HCT116 (cell line): Measurements from ENCODE around the gene ABCC1. TPM values are rescaled to one million over a fixed set of nuclear protein-coding genes. Genes with fewer than 3 reads are reported as not detected.

Experiments used
- ATAC-seq: fragments of 200-7000 bp; cut with Tn5 transposase; 2 replicates; pipeline ENCODE4 v1.9.1; 2020; ENCODE audit warnings: mild to moderate bottlenecking, moderate library complexity
- BruUV-seq: library from RNA; stranded (reverse); fragments of 400-500 nt; replicated peaks from 2 replicates; lab custom pipeline; 2021; lab: Mats Ljungman, UMichigan
- CTCF ChIA-PET: fragments of 300-600 bp; sonication (Branson Sonifier 250); formaldehyde crosslinking; loops from one replicate; lab custom pipeline; 2021; ENCODE audit warnings: antibody characterized with exemption; lab: Charles Lee
- POLR2A ChIA-PET: fragments of 300-600, 350-600 bp; sonication (Branson Sonifier 250); formaldehyde crosslinking; loops from one replicate; lab custom pipeline; 2021; ENCODE audit warnings: antibody characterized with exemption; lab: Charles Lee
- RAD21 ChIA-PET, 2 experiments: fragments of 300-600 bp; sonication (Branson Sonifier 250); formaldehyde crosslinking; loops; one replicate each; lab custom pipeline; 2023; ENCODE audit warnings: low total read pairs in 2 of 2; ENCODE audit not compliant: uncharacterized antibody in 2 of 2, unreplicated experiment in 2 of 2, low non-redundant PET in 1 of 2; lab: Charles Lee
- DNase-seq: peaks from one replicate; pipeline ENCODE4 v3.0.0-alpha.2; 2010; ENCODE audit warnings: low read depth, low spot score
- H2AFZ ChIP-seq: fragments of 200-600 bp; shearing (Covaris generic), sonication (generic); 2 replicates; pipeline ENCODE4 v1.6.1; 2017; ENCODE audit warnings: low read depth, mixed run types, mixed read lengths, antibody characterized with exemption, low read length; ENCODE audit not compliant: poor library complexity, severe bottlenecking
- H3K27ac ChIP-seq: 2 replicates; pipeline ENCODE4 v1.5.1; 2012; ENCODE audit warnings: low read depth, low read length
- H3K27me3 ChIP-seq: fragments of 200-600 bp; sonication (generic); 2 replicates; pipeline ENCODE4 v1.6.1; 2016; ENCODE audit warnings: mixed run types, low read length, mixed read lengths; ENCODE audit not compliant: insufficient read depth
- H3K36me3 ChIP-seq, 2 experiments: fragments of 200-500 bp in 1 of 2; fragments of 200-600 bp in 1 of 2; sonication (Bioruptor generic) in 1 of 2; sonication (generic) in 1 of 2; 2 replicates each; pipeline versions ENCODE4 v1.5.1 to v1.6.1; 2014 to 2016; ENCODE audit warnings: low read length in 2 of 2, inconsistent platforms in 1 of 2, mixed read lengths in 1 of 2, mixed run types in 1 of 2; ENCODE audit not compliant: insufficient read depth in 2 of 2, control insufficient read depth in 1 of 2
- H3K4me1 ChIP-seq, 2 experiments: fragments of 200-600 bp in 1 of 2; sonication (generic) in 1 of 2; 2 replicates each; pipeline versions ENCODE4 v1.5.1 to v1.6.1; 2012 to 2017; ENCODE audit warnings: low read length in 2 of 2, inconsistent platforms in 1 of 2, mild to moderate bottlenecking in 1 of 2, mixed read lengths in 1 of 2, mixed run types in 1 of 2, moderate library complexity in 1 of 2; ENCODE audit not compliant: insufficient read depth in 2 of 2, control insufficient read depth in 1 of 2
- H3K4me2 ChIP-seq: fragments of 200-600 bp; sonication (generic); 2 replicates; pipeline ENCODE4 v1.6.1; 2017; ENCODE audit warnings: mixed run types, low read length, mixed read lengths
- H3K4me3 ChIP-seq, 2 experiments: fragments of 200-600 bp in 1 of 2; sonication (generic) in 1 of 2; replicated peaks in 1 of 2; 2 replicates each; pipeline ENCODE4 v1.5.1; 2011 to 2016; ENCODE audit warnings: low read length in 2 of 2, control low read depth in 1 of 2, low read depth in 1 of 2, mild to moderate bottlenecking in 1 of 2, mixed read lengths in 1 of 2, mixed run types in 1 of 2
- H3K79me2 ChIP-seq: fragments of 200-600 bp; sonication (generic); 2 replicates; pipeline ENCODE4 v1.6.1; 2017; ENCODE audit warnings: mild to moderate bottlenecking, mixed run types, low read length, moderate library complexity, mixed read lengths; ENCODE audit not compliant: insufficient read depth
- H3K9ac ChIP-seq: fragments of 200-600 bp; sonication (generic); 2 replicates; pipeline ENCODE4 v1.6.1; 2016; ENCODE audit warnings: low read length, mixed read lengths
- H3K9me2 ChIP-seq: fragments of 200-600 bp; sonication (generic), shearing (Covaris generic); 2 replicates; pipeline ENCODE4 v1.6.1; 2017; ENCODE audit warnings: mixed run types, mild to moderate bottlenecking, moderate library complexity; ENCODE audit not compliant: insufficient read depth
- H3K9me3 ChIP-seq, 2 experiments: fragments of 200-500 bp in 1 of 2; fragments of 200-600 bp in 1 of 2; sonication (Bioruptor generic) in 1 of 2; sonication (generic) in 1 of 2; 2 replicates each; pipeline ENCODE4 v1.6.1; 2014 to 2017; ENCODE audit warnings: low read length in 2 of 2, mixed read lengths in 2 of 2, inconsistent platforms in 1 of 2, low read depth in 1 of 2, mild to moderate bottlenecking in 1 of 2, mixed run types in 1 of 2, moderate library complexity in 1 of 2; ENCODE audit not compliant: control insufficient read depth in 1 of 2, insufficient read depth in 1 of 2
- H4K20me1 ChIP-seq: fragments of 200-600 bp; sonication (generic), shearing (Covaris generic); 2 replicates; pipeline ENCODE4 v1.6.1; 2017; ENCODE audit warnings: mixed run types, mild to moderate bottlenecking, moderate library complexity; ENCODE audit not compliant: insufficient read depth
- CBX3 ChIP-seq: IDR thresholded peaks from 2 replicates; pipeline ENCODE4 v1.6.1; 2012; ENCODE audit warnings: low read depth
- CEBPB ChIP-seq: IDR thresholded peaks from 2 replicates; pipeline ENCODE4 v1.6.1; 2012; ENCODE audit warnings: low read depth
- CTCF ChIP-seq, 3 experiments: fragments of 200-600 bp in 1 of 3; sonication (generic) in 1 of 3; IDR thresholded peaks in 2 of 3; conservative IDR thresholded peaks in 1 of 3; 2 replicates each; pipeline ENCODE4 v1.5.1; 2012 to 2017; ENCODE audit warnings: low read depth in 2 of 3, low read length in 2 of 3, antibody characterized with exemption in 1 of 3, borderline replicate concordance in 1 of 3, control low read depth in 1 of 3, mild to moderate bottlenecking in 1 of 3, mixed read lengths in 1 of 3, mixed run types in 1 of 3, moderate library complexity in 1 of 3; ENCODE audit not compliant: insufficient read depth in 1 of 3
- EGR1 ChIP-seq: IDR thresholded peaks from 2 replicates; pipeline ENCODE4 v1.6.1; 2012; ENCODE audit warnings: low read depth
- EZH2 ChIP-seq: fragments of 200-600 bp; sonication (generic); IDR thresholded peaks from 2 replicates; pipeline ENCODE4 v1.6.1; 2017; ENCODE audit warnings: antibody characterized with exemption, mixed run types
- JUND ChIP-seq: IDR thresholded peaks from 2 replicates; pipeline ENCODE4 v1.6.1; 2012
- POLR2AphosphoS5 ChIP-seq: IDR thresholded peaks from 2 replicates; pipeline ENCODE4 v1.6.1; 2011; ENCODE audit warnings: mild to moderate bottlenecking, low read depth, low read length, moderate library complexity
- SRF ChIP-seq: IDR thresholded peaks from 2 replicates; pipeline ENCODE4 v1.6.1; 2012; ENCODE audit warnings: low read depth
- TCF7L2 ChIP-seq: IDR thresholded peaks from 2 replicates; pipeline ENCODE4 v1.7.0; 2011; ENCODE audit warnings: borderline replicate concordance, inconsistent platforms; ENCODE audit not compliant: insufficient read depth, insufficient read length; ENCODE audit errors: extremely low read depth
- ZNF274 ChIP-seq: fragments of 200-500 bp; sonication (Bioruptor generic); IDR thresholded peaks from 2 replicates; pipeline ENCODE4 v1.6.1; 2014; ENCODE audit warnings: mild to moderate bottlenecking, low read depth, low read length, inconsistent platforms
- intact Hi-C: fragments of 100-400 bp; cut with micrococcal nuclease; formaldehyde crosslinking; loops from 2 replicates; pipeline ENCODE4 v1.10.0; 2022
- total RNA-seq: library from RNA; stranded (reverse); gene quantifications from one replicate; pipeline ENCODE4 v1.2.1, GENCODE V29; 2021; ENCODE audit not compliant: unreplicated experiment

Gene ABCC1
- total RNA-seq, 1 experiment from 2014 or later, result 61.9 TPM

- TF ChIP-seq CTCF (IDR thresholded peaks at IDR 0.05 in 2 of 3, conservative IDR thresholded peaks at IDR 0.05 in 1 of 3; ENCODE audit: borderline replicate concordance in 1 of 3, insufficient read depth in 1 of 3, low read depth in 2 of 3, low read length in 2 of 3) (no peak), TCF7L2 (no peak), SRF (no peak), POLR2AphosphoS5 (no peak), ZNF274 (no peak), CBX3 (no peak)
Observed at GRCh38 chr16:16108759-16109158, 159.3 kb downstream of the ABCC1 start (continued).

DNA sequence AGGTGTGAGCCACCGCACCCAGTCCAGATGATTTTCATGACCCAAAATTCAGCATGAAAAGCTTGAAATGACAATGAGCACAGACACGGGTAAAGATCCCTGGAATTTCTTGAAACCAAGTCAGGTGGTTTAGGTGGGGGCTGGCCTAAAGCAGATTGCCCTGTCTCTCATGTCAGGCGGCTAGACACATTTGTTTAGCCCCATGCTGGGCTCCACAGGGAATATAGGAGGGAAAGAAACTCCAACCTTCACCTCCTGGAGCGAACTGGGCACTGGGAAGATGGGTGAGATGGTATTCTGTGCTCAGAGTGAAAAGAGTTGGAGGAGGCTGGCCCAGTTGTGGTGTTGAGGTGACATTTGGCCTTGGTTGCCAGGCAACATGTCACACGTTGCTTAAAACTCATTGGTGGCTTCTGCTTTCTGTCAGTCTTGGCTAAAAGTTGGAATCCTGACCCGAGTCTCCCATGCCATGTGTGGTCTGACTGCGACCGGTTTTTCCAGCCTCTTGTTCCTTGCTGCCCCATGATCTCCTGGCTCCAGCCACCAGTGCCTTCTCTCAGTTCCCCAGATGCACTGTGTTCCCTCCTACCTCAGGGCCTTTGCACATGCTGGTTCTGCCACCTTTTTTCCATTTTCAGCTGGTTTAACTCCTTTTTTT, 160.2 kb downstream of the ABCC1 start:
- H3K27ac ChIP-seq, result no peak overlapping the region
- CTCF ChIA-PET, result no interaction called here

More for the DNA sequence above, 160.2 kb downstream of the ABCC1 start:
- BruUV-seq, result no TSS peak
- H3K9me3 ChIP-seq, result no peaks in the 10 kb centered on the region
- no peak for TF ChIP-seq EZH2
- no peak for TF ChIP-seq CEBPB
- TF ChIP-seq EGR1, result no peak
- TF ChIP-seq JUND, result no peak
- TF ChIP-seq ZNF274, result no peak
- H4K20me1 ChIP-seq, result no peaks in the 10 kb centered on the region
- RAD21 ChIA-PET, result no interaction called here
- peaks cover 34 to 45% of the 10 kb centered on the region in 2 experiments; a peak in 3 of 4 replicates for H3K36me3 ChIP-seq
- H3K27me3 ChIP-seq, result no peaks in the 10 kb centered on the region
- POLR2A ChIA-PET, result no interaction called here
- no peak overlapping the region for H3K9ac ChIP-seq
- no peaks in the 10 kb centered on the region for H3K4me1 ChIP-seq
- intact Hi-C loops, result no loop called here
- ATAC-seq (no peak), DNase-seq (no peak)
- H3K4me2 ChIP-seq, result no peak overlapping the region
- no peaks in the 10 kb centered on the region for H3K9me2 ChIP-seq
- no peak overlapping the region for H2AFZ ChIP-seq
- H3K4me3 ChIP-seq, result no peak overlapping the region
- no peaks in the 10 kb centered on the region for H3K79me2 ChIP-seq
